NCI-H2171 treated with DMSO at 0.1 percent for 48 hours (cell line): ENCODE results near the gene BCAS1.
"Not testable (repeated sequence)": the region's sequence is repeated elsewhere in the genome, so short reads cannot be mapped to it uniquely, and the experiment has no call there.

ENCODE experiments used
- DNase-seq: peaks from one replicate; lab custom pipeline; 2025; lab: John Stamatoyannopoulos, UW

The BCAS1 gene

DNA sequence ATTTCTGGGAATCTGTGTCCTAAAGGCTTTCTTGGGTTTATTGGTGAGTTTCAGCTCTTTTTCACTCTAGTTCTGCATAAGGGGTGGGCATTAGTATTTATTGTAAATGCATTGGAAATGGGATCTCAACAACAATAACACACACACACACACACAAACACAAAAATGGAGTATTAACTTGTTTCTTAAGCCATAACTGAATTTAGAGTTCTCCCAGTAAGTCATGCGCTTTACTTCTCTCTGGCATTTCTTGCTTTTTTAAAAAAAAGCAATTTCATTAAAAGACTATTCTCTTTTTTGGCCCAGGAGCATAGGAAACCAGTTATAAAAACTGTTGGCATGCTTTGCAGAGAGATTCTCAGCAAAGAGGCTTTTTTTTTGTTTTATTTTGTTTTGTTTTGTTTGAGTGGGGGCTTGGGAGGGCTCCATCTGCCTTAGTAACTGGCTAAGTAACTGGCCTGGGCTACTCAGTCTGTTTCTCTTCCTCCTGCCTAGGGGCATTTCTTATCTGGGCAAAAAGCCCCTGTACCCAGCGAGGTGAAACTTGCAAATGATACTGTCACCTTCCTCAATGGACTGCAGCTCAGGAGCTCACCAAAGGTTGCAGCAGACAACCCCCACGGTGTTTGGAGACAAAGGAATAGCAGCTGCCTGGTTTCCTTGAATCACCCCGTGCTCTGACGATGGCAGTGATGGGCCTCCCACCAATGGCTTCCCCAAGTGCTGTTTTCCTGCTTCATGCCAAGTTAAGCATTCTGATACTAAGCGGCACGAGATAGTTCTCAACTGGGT is 128.5 kb downstream of the BCAS1 start:
- DNase-seq: no peak

DNA sequence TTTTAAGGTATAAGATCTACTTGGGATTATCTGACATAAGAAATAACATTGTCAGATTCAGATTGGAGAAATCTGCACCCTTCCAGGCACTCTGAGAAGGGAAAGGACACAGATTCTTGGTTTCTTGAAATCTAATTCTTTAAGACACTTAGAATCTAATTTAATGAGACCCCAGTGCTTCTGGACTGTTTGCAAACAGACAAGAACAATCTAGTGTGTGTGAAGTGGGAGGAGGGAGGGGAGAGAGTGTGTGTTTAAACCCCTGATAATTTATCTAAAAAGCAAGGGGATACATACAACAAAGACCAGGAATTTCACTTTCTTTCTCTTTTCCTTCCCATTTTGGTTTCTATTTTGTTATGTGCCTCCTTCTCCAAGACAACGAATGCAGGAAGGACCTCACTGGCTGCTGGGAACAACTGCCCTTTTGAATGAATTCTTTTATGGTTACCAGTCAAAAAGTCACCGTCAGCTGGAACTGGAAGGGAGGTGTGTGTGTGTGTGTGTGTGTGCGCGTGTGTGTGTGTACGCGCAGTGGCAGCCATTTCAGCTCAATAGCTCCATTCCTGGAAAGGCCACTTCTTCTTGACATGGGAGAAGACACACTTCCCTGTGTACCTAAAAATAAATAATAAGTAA is 129.4 kb downstream of the BCAS1 start:
- no peak for DNase-seq

DNA sequence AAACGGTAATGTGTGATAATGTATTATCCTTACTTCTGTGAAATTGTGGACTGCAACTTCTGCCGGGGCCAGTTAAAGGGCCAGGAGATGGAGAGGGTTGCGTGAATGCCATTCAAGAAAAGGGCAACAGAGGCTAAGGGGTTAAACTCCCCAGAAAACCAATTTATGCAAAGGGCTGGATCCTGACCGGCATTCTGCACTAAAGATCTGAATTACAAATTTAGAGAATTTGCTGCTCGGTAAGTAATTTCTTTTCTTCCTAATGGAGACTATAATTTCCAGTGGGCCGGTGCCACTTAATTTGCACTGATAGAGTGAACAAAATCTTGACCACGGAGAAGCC is 130.1 kb downstream of the BCAS1 start:
- no peak for DNase-seq

- peak; percentile 93 for DNase-seq
Observed at GRCh38 chr20:53939572-53940359, 130.6 kb downstream of the BCAS1 start.

- DNase-seq: no peak
Observed at GRCh38 chr20:53939190-53939571, 131.2 kb downstream of the BCAS1 start.

DNA sequence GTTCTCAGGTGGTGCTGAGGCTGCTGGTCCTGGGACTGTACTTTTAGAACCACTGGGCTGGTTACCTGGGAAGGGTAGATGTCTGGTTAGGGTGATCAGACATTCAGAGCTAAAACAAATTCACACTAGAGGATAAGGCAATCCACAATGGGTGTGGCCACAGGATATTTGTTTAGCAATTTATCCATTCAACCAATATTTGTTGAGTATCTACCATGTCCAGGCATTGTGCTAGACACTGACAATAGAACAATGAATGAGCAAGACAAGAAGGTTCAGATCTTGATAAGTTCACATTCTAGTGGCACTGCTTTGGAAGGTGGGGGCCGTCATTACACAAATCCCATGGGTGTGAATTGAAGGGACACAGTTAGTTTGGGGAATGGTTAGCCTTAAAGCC is 131.7 kb downstream of the BCAS1 start:
- DNase-seq: no peak

DNA sequence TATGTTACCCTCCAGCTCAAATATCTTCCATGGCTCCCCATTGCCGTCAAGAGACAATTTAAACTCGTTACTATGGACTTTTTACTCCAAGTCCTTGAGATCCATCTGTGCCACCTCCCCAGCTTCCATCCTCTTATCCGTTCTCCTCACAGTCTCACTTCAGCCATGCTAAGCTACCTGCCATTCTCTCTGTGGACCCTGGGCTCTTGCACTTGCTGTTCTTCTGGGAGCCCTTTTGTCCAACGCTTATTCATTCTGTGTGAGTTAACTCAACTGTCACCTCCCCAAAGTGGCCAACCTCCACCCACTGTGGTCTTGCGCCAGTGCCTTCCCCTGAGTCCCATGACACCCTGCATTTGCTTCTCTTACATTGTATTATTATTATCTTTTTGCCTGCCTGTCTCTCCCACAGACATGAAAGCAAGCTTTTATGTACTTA is 132.4 kb downstream of the BCAS1 start:
- no peak for DNase-seq

DNA sequence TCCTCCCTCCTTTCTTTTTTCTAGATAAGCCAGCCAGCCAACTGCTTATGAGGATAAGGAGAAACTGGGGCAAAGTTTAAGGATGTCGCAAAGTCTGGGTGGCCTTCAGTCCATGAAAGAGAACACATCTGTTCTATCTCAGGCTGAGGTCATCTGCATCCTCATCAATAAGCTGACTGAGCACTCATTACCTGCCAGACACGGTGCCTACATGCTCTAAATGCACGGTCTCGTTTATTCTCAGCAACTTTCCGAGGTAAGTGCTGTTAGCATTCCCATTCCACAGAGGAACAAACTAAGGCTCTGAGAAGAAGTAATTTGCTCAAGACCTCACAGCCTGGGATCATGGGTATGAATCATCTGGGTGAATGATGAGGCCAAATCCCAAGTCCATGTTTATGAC is 133.1 kb downstream of the BCAS1 start:
- no peak for DNase-seq

DNA sequence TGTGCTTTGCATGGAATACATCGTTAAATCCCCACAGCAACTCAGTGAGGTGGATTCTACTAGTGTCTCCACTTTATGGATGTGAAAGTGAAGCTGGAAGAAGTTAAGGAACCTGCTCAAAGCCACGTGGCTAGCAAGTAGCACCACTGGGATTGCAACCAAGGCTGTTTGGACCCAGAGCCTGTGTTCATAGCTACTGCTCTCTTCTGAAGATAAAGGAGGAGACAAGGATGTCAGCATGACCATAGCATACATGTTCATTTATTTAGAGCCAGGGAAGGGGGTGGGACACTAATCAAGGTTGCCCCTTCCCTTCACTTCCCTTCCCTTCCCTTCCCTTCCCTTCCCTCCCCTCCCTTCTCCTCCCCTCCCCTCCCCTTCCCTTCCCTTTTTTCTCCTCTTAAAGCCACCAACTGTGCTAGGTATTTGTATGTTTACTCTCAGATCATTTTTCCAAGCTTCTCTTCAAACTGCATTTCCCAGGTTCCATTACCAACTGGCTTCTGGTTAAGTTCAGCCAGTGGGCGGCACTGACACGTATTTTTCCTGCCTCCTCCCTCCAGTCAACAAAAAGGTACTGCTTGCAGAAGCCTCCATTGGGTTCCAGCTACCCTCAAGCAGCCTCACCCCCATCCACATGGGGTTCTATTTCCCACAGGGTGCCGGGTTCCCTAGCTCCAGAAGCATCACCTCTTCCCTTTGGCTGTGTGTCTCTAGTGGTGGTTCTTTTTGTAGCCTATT is 134.9 kb downstream of the BCAS1 start:
- DNase-seq: no peak

GRCh38 chr20:53934421-53935343 is 135.7 kb downstream of the BCAS1 start:
- no peak for DNase-seq

- DNase-seq: no peak
Observed at GRCh38 chr20:53933232-53933846, 137.1 kb downstream of the BCAS1 start.

GRCh38 chr20:53932655-53933192 is 137.7 kb downstream of the BCAS1 start:
- DNase-seq: not testable (repeated sequence)

- DNase-seq: no peak
Observed at GRCh38 chr20:53931597-53931996, 138.8 kb downstream of the BCAS1 start.

GRCh38 chr20:53930651-53931504 is 139.5 kb downstream of the BCAS1 start:
- no peak for DNase-seq

DNA sequence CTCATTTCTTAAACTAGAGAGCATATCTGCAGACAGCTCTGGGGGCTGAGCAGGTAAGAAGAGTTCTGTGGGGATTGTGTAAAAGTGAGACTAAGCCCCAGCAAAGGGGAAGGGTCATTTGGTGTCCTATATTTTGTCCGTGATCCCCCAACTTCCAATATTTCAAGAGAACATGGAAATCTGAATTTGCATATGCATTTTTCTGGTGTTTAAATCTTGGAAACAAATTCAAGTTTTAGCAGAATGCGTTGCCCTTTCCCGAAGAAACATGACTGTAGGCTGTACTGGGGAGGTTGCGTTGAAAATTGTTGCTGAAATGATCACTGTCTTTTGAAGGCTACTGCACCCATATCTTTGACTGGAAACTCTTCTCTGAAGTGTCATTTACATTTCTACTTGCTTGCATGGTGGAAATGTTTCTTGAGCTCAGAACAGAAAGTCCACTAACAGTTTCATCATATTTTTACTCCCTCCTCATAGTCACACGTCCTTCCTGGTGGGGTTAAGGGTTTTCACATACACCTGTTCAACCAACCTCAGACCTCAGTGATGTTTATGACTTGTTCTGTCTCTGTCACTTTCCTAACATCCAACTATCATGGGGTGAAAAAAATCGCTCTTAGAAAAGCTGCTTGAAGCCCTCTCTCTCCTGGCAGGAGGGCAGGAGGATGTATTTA is 140.3 kb downstream of the BCAS1 start:
- no peak for DNase-seq

DNA sequence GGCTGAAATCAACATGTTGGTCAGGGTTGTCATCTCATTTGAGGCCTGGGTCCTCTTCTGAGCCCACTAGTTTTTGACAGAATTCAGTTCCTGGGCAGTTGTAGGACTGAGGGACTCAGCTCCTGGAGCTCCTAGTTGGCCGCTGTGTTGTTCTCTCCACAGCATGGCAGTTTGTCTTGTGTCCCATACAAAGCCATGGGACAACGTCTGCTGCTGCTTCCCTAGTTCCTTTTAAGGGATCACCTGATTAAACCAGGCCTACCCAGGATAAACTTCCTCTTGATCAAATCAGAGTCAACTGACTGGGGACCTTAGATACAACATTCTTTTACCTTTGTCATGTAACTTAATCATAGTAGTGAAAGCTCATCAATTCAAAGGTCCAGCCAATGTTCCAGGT is 141.0 kb downstream of the BCAS1 start:
- DNase-seq: no peak

DNA sequence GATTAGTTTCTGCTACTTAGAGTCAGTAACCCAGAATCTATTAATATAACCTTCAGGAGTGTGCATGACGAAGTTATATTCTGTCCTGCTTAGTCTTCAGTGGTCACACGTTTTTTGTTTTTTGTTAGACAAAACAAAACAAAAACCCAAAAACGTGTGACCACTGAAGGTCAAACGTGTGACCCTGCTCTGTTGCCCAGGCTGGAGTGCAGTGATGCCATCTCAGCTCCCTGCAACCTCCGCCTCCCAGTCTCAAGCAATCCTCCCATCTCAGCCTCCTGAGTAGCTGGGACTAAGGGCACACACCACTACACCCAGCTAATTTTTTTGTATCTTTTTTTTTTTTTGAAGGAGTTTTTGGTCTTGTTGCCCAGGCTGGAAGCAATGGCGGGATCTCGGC is 142.4 kb downstream of the BCAS1 start:
- no peak for DNase-seq

GRCh38 chr20:53926428-53927028 is 143.9 kb downstream of the BCAS1 start:
- DNase-seq: no peak
